ENCODE measurements around the gene ADGRV1.

The ADGRV1 gene

DNA sequence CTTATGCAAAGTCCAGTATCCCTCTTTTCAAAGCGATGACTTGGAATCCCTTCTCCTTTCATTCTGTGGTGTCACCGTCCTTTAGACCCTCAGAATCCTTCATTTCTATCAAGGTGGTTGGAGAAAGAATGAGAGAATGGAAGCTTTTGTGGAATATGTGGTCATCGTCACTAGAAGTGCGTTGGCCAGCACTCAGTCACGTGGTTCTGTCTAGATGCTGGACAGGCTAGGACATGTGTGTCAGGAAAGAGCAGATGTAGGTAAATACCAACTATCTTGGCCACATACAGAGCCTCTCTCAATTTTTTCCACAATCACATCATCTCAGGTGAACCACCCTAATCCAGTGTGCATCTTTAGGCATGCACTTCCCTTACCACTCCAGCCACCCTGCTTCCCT lies 618.5 kb downstream of the ADGRV1 start:
- no peak for FAIRE-seq

DNA sequence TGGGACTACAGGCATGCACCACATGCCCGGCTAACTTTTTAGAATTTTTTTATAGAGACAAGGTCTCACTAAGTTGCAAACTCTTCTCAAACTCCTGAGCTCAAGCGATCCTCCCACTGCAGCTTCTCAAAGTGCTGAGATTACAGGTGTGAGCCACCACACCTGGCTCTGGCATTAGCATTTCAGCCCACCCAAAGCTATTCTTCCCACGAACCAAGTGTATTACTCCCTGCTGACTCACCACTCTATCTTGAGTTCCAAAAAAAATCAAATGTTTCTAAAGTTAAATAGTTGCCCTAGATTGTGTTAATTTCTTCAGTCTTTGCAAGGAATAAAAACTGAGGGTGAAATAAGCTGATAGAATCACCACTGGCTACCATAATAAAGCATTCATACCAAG lies 619.0 kb downstream of the ADGRV1 start:
- no peak for FAIRE-seq

DNA sequence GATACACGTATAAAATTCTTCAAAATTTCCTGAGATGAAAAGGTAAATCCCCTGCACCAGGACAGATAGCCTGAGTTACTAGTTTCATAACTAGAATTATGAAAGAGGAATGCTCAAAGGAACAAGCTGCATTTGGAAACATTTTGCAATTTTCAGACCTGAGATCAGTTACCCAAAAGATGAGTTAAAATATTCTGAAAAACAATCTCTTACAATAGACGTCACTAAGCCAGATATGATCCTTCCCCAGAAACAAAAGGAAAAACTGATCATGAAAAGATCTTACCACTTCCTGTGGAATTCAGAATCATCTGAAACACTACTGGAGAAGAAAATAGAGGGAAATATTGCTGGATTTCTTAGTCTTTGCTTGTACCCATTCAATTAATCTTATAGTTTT lies 619.9 kb downstream of the ADGRV1 start:
- FAIRE-seq, result no peak

DNA sequence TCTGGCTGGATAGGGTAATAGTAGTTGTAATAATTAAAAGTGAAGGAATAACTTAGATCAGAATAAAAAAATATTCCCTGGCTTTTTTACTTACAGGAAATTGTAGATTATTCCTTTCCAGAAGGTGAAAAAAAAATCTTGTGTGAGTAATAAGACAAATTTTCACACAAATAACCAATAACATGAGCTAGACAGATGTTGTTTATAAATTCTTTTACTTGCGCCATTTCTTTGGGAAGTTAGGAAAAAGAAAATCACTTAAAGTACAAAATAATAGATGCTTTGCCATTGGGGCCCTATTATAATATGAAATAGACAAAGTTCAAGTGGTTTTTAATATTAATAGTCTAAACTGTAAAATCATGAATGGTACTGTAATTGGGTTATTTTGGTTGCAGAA lies 620.4 kb downstream of the ADGRV1 start:
- FAIRE-seq, result no peak

DNA sequence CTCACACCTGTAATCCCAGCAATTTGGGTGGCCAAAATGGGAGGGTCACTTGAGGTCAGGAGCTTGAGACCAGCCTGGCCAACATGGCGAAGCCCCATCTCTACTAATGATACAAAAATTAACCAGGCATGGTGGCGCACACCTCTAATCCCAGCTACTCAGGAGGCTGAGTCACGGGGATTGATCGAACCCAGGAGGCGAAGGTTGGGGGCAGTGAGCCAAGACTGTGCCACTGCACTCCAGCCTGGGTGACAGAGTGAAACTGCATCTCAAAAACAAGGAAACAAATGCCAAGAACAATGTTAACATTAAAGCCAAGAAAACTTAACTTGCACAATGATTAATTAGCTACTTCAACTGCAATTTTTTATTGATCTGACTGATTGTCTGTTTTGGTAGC lies 621.9 kb downstream of the ADGRV1 start:
- no peak for FAIRE-seq

DNA sequence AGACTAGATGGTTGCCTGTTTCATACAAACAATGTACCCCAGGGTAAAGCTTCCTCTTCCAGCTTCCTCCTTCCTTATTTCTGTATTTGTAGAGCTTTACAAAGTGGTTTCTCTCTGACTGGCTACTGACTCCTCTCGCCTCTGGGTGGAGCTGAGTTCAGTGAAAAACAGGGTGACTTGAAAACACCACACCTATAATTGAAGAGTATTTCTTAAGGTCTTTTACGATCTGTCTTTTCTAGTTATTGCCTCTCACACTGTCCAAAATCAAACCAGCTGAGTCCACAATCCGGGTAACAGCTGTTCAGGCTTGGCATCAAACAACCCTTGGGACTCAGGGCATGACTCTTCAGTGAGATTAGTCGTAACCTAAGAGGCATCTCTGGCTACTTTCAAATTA lies 624.2 kb downstream of the ADGRV1 start:
- FAIRE-seq, result no peak

DNA sequence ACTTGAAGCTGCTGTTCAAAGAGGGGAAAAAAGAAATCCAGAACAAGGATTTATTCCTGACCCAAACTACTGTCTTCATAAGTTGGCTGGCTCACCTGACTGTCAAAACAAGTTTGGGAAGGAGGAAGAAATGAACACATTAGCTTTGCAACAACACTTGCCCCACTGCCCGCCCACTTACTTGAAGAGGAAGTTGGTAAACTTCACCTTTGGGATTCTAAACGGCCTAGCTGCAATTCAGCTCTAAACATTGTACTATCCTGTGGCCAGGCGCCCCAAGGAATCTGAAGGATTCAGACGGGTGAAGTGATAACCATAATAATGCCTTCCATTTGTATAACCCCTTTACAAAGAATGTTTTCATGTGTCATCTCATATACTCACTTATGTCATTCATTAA lies 625.1 kb downstream of the ADGRV1 start:
- no peak for FAIRE-seq

DNA sequence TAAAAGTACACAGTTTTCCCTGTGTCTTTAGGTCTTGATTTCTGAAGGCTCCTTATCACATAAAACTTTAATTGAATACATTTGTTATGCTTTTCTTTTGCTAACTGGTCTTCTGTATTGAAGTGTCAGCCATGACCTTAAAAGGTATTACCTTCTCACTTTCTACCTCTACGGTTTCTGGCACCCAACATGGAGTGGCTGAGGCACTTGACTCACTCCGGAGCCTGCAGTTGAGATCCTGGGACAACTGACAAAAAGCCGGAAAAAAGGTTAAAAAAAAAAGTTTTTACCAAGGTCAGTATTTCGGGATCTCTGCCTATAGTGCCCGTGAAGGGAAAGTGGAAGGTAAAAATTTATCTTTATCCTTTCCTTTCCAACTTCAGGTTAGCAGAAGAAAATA lies 627.5 kb downstream of the ADGRV1 start:
- FAIRE-seq, result no peak

DNA sequence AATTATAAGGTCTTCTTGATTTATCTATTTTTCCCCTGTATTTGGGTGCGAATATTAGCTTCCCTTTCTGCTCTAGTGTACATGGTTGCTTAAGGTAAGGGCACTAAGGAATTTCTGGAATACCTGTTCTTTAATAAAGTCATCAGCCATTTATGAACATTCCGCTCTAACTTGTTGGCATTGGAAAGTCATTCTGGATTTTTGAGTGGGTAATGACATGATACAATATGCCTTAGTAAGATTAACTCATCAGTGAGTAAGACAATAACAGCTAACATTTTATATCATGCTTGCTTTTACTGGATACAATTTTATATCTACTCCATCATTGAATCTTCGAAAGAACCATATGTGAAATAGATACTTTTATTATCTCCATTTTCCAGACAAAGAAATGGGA lies 628.4 kb downstream of the ADGRV1 start:
- FAIRE-seq, result no peak

DNA sequence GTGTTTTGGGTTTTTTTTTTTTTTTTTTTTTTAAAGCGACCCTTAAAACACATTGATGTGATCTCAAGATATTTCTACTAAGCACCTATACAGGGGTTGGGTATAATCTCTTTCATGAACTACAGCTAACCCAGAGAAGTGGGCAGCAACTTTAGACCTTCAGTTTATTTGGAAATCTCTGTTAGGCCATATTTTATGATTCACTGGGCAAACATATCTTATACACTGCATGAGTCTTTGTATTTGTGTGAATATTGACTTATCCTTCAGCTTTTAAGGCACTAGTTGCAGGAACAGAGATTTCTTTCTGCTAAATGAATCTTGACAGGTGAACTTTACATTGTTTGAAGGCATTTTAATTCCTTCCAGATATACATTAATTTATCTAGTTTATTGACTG lies 630.2 kb downstream of the ADGRV1 start:
- no peak for FAIRE-seq

DNA sequence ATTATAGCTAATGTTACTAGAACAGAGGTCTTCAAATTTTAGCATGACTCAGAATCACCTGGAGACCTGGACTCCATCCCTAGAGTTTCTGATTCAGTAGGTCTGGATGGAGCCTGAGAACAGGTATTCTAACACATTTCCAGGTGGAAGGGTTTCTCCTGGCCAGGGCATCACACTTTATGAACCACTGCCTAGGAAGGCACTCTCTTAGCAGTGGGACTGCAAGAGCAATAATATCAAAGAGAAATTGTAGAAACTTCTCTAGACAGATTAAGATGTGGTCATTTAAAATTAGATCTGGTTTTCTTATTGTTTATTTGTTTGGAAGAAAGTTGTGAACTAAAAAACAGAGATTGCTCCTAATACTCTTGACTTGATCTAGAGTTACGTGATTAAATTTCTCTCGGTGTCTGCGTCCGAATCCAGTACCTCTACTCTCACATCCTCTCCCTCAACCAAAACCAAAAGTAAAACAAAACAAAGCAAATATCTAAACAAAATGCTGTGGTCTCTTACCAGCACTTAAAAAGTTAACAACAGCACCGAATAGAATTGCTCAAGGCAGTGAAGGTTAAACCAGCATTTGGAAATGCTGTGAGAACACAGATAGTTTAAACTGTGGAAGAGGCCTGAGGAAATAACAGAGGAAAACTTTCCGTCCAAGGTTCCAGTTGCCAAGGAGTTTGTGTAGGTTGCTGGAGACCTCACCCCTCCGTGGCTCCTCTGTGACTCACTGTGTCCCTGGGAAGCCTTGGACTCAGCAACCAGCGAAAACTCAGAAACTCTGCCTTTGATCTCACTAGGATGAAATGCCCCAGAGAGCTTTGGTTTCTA lies 631.1 kb downstream of the ADGRV1 start:
- FAIRE-seq, result no peak

DNA sequence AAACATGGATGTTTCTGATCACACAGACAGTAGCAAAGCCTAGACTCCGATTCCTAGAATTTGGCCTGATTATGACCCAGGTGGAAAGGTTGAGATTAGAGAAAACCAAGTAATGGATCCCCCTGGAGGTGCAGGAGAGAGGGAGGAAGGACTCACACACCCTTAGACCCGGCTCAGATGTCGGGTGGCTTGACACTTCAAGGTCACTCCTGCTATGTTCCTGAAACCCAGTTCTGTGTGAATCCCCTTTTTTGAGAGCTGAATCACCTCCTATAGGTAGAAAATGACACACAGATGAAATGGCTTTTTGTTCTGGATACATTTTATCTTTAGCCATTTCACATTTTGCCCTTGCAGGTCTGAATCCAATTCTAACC lies 631.7 kb downstream of the ADGRV1 start:
- FAIRE-seq, result no peak

DNA sequence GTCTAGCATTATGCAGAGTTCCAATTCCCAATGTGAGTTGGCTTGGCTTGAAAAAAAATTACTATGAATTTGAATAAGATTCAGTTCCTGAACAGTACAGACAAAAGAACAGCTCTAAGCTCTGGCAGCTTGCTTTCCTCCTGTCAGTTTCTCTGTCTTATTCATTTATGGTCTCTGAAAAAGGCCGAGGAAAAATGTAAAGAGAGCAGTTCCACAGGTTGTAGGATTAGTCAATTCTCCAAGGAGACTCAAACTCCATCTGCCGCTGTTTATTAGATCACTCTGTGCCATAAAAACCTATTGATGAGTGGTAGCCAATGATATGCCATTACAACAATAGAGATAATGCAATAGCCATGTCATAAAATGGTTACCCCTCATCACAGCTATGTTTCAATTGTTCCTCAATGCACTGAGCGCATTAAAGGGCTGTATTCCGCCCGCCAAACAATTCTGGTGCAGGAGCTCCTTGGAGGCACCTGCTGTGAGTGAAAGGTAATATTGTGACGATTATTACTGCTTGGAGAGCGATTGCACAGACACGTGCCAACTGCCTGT lies 636.3 kb downstream of the ADGRV1 start:
- FAIRE-seq, result no peak

DNA sequence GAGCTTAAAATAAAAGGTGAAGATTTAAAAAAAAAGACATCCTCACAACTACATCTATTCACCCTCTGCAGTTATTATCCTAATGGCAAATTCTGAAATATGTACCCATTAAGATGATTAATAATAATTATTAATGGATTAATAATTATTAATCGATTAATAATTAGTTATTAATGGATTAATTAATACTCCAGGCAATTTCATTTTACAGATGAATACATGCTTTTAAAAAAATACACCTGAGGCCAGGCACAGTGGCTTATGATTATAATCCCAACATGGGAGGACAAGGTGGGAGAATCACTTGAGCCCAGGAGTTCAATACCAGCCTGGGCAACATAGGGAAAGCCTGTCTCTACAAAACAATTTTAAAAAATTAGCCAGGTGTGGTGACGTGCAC lies 642.1 kb downstream of the ADGRV1 start:
- FAIRE-seq, result no peak

DNA sequence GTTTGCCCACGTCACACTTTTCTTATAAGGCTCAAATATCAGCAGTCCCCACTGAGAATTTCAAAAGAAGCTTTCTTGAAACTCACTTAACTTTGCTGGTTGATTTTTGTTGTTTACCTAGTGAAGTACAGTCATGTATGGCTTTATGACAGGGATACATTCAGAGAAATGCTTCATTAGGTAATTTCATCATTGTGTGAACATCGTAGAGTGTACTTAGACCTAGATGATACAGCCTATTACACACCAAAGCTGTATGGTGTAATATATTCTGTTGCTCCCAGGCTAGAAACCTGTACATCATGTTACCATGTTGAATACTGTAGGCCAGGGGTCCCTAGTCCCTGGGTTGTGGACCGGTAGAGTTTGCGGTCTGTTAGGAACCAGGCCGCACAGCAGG lies 647.5 kb downstream of the ADGRV1 start:
- FAIRE-seq, result no peak

DNA sequence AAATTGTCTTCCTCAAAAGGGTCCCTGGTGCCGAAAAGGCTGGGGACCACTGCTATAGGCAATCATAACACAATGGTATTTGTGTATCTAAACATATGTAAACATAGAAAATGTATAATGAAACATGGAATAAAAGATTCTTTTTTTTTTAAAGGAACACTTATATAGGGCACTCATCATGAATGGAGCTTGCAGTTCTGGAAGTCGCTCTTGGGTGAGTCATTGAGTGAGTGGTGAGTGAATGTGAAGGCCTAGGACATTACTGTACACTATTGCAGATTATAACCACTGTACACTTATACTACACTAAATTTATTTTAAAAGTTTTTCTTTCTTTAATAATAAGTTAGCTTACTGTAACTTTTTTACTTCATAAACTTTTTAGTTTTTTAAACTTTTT lies 648.1 kb downstream of the ADGRV1 start:
- FAIRE-seq, result peak; percentile 98

DNA sequence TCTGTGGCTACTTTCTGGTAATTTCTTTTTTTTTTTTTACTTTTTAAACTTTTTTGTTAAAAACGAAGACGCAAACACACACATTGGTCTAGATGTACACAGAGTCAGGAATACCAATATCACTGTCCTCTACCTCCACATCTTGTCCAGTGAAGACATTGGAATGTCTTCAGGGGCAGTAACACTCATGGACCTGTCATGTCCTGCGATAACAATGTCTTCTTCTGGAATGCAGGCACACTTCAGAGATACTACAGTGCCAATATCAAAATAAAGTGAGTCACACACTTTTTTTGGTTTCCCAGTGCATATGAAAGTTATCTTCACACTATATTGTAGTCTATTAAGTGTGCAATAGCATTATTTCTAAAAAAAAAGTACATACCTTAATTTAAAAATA lies 648.7 kb downstream of the ADGRV1 start:
- no peak for FAIRE-seq

DNA sequence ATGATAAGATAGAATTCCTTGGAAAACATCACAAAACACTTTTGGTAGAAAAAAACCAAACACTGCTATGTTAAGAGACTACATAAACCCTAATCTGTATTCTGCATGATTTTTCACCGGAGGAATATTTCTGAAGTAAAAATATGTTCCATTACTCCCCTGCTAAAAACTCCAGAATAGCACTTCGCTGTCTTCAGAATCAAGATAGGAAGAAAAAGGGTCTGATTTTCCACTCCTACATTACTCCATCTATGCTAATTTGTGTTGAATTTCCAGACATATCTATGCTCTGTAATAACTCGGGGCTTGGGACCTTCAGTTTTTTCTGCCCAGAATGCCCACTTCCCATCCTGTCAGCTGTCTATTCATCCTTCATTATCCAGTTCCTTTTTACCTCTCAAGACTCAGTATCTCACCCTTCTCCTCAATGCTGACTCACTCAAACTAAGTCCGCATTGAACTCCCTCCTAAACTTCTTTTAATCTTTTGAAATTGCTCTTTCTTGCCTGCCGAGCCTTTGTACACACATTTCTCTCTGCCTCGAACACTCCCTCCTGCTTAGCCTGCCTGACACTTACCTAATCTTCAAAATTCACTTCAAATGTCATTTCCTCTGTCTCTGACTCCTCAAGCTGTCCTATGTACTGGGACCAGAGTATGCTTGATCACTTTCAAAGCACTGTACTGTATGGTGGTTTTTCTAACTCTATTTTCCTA lies 653.6 kb downstream of the ADGRV1 start:
- no peak for FAIRE-seq

DNA sequence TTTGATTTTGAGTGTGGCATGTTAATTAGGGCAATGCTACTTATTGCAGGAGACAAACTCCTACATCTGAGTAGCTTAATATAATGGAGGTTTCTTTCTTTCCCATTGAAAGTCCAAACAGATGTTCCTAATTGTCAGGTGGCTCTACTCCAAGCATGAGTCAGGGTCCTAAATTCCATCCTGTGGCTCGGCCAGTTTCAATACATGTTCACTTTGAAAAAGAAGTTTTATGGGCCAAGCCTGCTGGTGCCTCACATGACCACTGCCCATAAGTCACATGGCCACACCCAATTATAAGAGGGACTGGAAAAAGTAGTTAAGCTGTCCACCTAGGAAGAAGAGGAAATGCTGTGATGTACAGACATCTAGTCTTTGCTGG lies 654.1 kb downstream of the ADGRV1 start:
- no peak for FAIRE-seq
